ENCODE measurements around the gene CXCR6.

CXCR6 gene

DNA sequence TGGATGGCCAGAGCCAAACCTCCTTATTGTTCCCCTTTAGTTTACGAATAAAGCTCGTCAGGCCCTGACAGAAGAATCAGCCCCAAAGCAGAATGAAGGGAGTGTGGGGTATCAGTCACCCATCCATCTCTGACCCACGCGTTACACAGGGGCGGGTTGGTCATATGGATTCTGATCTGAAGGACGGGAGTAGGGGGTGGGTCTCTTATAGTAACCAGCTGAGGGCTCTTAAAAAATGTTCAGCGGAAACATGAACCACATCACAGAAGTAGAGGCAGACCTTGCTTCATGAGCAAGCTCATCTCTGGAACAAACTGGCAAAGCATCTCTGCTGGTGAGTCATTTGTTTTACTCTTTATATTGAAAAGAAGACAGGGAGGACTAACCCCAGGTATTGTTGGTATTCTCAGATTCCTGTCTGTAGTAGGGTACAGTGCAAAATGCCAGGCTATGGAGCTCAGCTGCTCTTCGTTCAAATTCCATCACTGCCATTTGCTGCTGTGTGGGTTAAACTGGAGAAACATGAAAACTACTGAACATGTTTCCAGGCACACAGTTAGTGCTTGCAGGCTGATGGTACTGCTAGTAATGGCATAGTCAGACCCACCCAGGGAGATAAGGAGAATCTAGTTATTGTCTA lies at the start of gene CXCR6:
Gene CXCR6 (plus strand): TSS at position 258 of the 640 bp plus-strand sequence. CDS start 3,018 bp downstream, outside the sequence.
- intact Hi-C loops (cut with micrococcal nuclease) = no loop called here
- peaks cover 15% of the 10 kb centered on the region for H3K4me1 Mint-ChIP-seq (ENCODE audit: low read depth)
- H3K36me3 Mint-ChIP-seq (ENCODE audit: low read depth) = peaks cover 41% of the 10 kb centered on the region
- no peak within 1 kb of the TSS for H3K27ac Mint-ChIP-seq
- no peaks in the 10 kb centered on the region for H3K27me3 Mint-ChIP-seq
- H3K9me3 Mint-ChIP-seq = no peaks in the 10 kb centered on the region
- H3K4me3 Mint-ChIP-seq = no peak within 1 kb of the TSS

DNA sequence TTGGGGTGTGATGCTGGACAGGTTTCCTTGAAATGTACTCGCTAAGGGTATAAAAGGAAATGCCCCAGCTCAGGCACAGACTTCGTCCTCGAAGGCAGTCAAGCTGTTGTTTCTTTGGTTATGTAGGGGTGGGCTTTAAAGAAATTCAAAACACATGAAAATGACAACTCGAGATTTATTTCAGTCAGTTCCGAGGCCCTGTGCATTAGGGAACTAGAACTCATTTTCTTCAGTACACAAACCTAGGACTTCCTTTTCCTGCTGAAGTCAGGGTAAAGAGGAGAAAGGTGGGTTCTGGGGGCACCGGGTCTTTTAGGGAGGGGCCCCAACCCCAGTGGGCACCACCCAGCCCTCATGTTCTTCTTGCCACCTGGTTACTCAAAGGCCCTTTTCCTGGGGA lies 49.2 kb upstream of the CXCR6 start:
- intact Hi-C loops (cut with micrococcal nuclease) = no loop called here
- Mint-ChIP-seq H3K36me3 (ENCODE audit: low read depth) (no peaks in the 10 kb centered on the region), H3K4me3 (no peak overlapping the region), H3K4me1 (ENCODE audit: low read depth) (peaks cover 33% of the 10 kb centered on the region), H3K27ac (no peak overlapping the region), H3K27me3 (peaks cover 3% of the 10 kb centered on the region), H3K9me3 (no peaks in the 10 kb centered on the region)

DNA sequence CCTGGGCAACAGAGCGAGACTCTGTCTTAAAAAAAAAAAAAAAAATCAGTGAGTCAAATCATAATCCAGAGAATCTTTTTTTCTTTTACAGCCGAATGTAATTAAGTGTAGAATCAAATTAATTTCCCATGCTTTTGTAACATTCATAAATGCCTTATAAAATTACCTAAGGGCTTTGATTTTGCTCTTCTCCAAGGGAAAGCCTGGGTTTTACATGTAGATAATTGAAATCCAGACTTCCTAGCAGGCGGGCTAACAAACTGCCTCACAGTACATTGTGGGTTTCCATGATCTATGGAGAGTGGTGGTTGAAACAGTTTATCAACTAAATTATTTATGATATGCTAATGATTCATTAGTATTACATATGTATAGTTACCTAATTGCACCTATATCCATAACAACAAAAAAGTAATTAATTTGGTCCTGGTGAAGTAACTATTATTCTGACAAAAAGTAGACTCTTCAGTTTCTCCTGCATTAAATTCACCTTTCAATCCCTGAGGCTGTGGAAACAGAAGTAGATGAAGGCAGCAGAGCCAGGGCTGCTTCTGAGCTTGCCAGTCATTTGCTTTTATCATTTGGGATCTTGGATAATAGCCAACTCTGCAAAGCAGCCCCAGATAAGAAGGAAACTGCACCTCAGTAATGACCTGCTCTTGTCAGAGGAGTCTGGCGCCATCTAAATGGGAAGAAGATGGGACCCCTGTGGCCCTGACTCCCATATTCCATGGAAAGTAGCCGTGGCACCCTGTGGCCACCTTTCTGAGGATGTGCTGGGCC lies 47.4 kb upstream of the CXCR6 start:
- Mint-ChIP-seq H3K4me3 (no peak overlapping the region), H3K27me3 (peaks cover 1% of the 10 kb centered on the region), H3K27ac (no peak overlapping the region), H3K36me3 (ENCODE audit: low read depth) (no peaks in the 10 kb centered on the region), H3K4me1 (ENCODE audit: low read depth) (peaks cover 33% of the 10 kb centered on the region), H3K9me3 (no peaks in the 10 kb centered on the region)
- intact Hi-C loops (cut with micrococcal nuclease) = no loop called here

DNA sequence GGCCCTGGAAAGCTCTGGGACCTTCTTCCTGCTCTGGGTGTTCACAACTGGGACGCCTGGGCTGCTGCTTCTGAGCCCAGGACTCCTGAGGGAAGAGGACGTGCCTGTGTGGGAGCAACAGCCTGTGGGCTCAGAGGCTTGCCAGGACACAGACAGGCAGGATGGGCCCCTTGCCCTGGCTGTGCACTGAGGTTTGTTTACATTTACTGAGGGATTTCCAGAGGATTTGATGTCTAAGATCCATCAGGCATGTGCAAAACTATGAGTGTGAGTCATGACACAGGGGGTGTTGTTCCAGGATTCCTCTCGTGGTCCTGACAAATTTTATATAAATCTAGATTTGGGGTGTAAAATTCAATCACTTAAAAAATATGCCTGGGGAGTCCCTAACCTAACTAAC lies 46.3 kb upstream of the CXCR6 start:
- H3K9me3 Mint-ChIP-seq = no peaks in the 10 kb centered on the region
- intact Hi-C loops (cut with micrococcal nuclease) = no loop called here
- H3K36me3 Mint-ChIP-seq (ENCODE audit: low read depth) = no peaks in the 10 kb centered on the region
- no peak overlapping the region for H3K4me3 Mint-ChIP-seq
- H3K4me1 Mint-ChIP-seq (ENCODE audit: low read depth) = peaks cover 27% of the 10 kb centered on the region
- no peaks in the 10 kb centered on the region for H3K27me3 Mint-ChIP-seq
- H3K27ac Mint-ChIP-seq = no peak overlapping the region

DNA sequence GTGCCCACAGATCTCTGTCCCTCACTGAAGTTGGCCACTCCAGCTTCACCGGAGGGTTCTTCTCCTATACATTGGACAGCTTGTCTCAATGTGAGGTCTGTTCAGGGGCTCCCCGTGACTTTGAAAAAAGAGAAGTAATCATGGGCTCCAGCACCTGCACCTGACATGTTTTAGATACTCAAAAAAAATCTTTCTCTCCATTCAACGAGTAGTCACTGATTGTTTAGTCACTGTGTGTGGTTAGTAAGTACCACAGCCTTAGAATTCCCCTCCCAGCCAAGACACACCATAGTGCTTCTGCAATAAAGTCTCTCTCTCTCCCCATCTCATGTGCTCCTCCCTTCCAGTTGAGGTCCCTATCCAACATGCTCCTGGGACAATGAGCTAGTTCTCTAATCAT lies 38.3 kb upstream of the CXCR6 start:
- H3K4me3 Mint-ChIP-seq = no peak overlapping the region
- no peaks in the 10 kb centered on the region for H3K36me3 Mint-ChIP-seq (ENCODE audit: low read depth)
- peaks cover 5% of the 10 kb centered on the region for H3K4me1 Mint-ChIP-seq (ENCODE audit: low read depth)
- intact Hi-C loops (cut with micrococcal nuclease) = loop anchor here (10.0 kb wide), 1 partner anchor 80 kb away; no protein-coding TSS in a partner anchor
- no peaks in the 10 kb centered on the region for H3K9me3 Mint-ChIP-seq
- H3K27ac Mint-ChIP-seq = no peak overlapping the region
- H3K27me3 Mint-ChIP-seq = no peaks in the 10 kb centered on the region

DNA sequence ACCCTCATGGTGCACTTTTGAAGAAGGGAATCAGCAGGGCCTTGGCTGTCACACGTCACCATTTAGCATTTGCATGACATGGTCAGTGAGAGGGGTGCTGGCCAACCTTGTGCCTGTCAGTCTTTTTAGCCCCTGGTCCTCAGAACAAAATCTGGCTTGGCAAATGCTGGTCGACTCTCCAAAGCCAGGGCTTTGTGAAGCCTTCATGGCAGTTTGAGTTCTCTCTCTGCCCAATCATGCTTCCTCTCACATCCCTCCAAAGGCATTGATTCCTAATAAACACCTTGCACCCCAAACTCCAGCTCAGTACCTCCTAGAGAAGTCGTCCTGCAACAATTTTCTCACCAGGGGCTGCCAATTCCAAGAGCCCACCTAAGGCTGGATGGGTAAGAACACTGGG lies 37.5 kb upstream of the CXCR6 start:
- H3K4me3 Mint-ChIP-seq = no peak overlapping the region
- peaks cover 5% of the 10 kb centered on the region for H3K4me1 Mint-ChIP-seq (ENCODE audit: low read depth)
- no peaks in the 10 kb centered on the region for H3K27me3 Mint-ChIP-seq
- H3K9me3 Mint-ChIP-seq = no peaks in the 10 kb centered on the region
- H3K27ac Mint-ChIP-seq = no peak overlapping the region
- intact Hi-C loops (cut with micrococcal nuclease) = loop anchor here (10.0 kb wide), 1 partner anchor 81 kb away; no protein-coding TSS in a partner anchor
- no peaks in the 10 kb centered on the region for H3K36me3 Mint-ChIP-seq (ENCODE audit: low read depth)

DNA sequence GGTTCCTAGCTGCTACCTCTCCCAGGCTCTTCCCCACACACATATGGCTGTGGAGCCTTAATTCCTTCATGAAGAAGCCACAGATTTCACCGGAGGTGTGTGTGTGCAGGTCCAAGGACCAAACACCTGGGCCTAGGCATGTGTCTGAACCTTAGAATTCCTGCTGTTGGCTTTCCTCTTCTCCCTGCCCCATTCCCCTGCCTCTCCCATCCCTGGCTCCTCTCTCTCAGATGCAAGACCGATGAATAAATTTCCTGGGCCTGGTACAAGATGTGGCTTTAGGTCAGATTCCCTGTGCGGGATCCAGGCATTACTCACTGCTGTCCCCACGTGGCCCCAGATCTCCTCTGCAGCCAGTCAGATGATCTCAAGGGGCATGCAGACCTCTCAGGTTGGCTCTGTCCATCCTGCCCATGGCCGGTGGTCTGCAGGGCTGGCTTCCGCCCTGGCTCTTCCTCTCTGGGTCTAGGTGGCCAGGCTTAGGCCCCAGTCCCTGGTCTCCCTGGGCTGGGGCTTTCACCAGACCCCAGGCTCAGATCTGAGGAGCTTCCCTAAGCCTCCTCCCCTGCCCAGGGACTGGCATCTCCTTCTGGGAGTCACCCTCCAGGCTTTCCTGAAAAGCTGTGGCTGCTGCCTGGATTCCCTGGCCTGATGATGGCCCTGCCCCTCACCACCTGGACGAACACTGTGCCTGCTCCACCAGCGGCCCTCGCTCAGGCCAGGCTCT lies 36.4 kb upstream of the CXCR6 start:
- Mint-ChIP-seq H3K36me3 (ENCODE audit: low read depth) (no peaks in the 10 kb centered on the region), H3K27ac (no peak overlapping the region), H3K4me1 (ENCODE audit: low read depth) (peaks cover 5% of the 10 kb centered on the region), H3K9me3 (no peaks in the 10 kb centered on the region), H3K4me3 (no peak overlapping the region), H3K27me3 (no peaks in the 10 kb centered on the region)
- intact Hi-C loops (cut with micrococcal nuclease) = loop anchor here (10.0 kb wide), 1 partner anchor 82 kb away; no protein-coding TSS in a partner anchor

DNA sequence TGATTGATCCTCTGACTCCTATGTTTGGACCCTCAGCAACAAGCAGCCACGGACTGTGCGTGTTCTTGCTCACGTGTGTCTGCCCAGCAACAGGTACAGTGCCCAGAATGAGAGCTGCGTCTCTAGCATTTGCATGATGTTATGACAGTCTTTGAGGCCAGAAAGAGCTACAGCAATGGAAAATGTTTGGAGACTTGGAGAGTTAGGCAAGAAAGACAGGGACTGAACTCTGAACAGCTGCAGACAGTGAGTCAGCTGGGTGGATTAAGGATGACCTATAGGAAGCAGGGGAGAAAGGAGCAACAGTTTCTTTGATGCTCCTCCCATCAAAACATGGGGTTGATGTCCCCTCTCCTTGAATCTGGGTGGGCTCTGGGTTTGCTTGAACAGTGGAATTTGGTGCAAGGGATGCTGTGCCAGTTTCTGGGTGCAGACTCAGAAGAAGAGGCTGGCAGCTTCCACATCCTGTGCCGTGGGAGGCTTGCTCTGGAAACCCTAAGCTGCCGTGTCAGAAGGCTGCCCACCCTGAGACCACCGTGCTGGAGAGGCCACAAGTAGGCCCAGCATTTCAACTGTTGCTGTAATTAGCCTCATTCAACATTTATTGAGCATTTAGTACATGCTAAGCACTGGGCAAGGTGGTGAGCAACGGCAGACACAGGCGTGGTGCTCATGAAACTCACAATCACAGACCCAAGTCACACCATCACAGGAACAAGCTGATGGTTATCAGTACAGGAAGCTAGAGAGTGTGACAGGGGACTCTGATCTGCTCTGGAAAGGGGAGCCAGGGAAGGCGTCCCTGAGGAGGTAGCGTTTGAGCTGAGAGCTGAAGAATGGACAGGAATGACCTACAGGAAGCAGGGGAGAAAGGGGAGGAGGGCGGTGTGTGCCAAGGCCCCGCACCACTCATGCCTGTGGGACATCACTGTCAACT lies 35.2 kb upstream of the CXCR6 start:
- intact Hi-C loops (cut with micrococcal nuclease) = loop anchor here (10.0 kb wide), 1 partner anchor 83 kb away; no protein-coding TSS in a partner anchor
- Mint-ChIP-seq H3K4me1 (ENCODE audit: low read depth) (peaks cover 5% of the 10 kb centered on the region), H3K36me3 (ENCODE audit: low read depth) (no peaks in the 10 kb centered on the region), H3K4me3 (no peak overlapping the region), H3K9me3 (no peaks in the 10 kb centered on the region), H3K27ac (no peak overlapping the region), H3K27me3 (no peaks in the 10 kb centered on the region)

DNA sequence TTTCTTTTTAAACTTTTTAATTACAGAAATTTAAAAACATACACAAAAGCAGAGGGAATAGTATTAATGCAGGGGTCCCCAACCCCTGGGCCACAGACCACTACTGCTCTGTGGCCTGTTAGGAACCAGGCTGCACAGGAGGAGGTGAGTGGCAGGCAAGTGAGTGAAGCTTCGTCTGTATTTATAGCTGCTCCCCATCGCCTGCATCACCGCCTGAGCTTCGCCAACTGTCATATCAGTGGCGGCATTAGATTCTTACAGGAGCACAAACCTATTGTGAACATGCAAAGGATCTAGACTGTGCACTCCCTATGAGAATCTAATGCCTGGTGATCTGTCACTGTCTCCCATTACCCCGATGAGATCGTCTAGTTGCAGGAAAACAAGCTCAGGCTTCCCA lies 34.5 kb upstream of the CXCR6 start:
- H3K27me3 Mint-ChIP-seq = no peaks in the 10 kb centered on the region
- peaks cover 5% of the 10 kb centered on the region for H3K4me1 Mint-ChIP-seq (ENCODE audit: low read depth)
- no peaks in the 10 kb centered on the region for H3K36me3 Mint-ChIP-seq (ENCODE audit: low read depth)
- no peak overlapping the region for H3K4me3 Mint-ChIP-seq
- H3K9me3 Mint-ChIP-seq = no peaks in the 10 kb centered on the region
- intact Hi-C loops (cut with micrococcal nuclease) = loop anchor here (10.0 kb wide), 1 partner anchor 84 kb away; no protein-coding TSS in a partner anchor
- H3K27ac Mint-ChIP-seq = no peak overlapping the region

DNA sequence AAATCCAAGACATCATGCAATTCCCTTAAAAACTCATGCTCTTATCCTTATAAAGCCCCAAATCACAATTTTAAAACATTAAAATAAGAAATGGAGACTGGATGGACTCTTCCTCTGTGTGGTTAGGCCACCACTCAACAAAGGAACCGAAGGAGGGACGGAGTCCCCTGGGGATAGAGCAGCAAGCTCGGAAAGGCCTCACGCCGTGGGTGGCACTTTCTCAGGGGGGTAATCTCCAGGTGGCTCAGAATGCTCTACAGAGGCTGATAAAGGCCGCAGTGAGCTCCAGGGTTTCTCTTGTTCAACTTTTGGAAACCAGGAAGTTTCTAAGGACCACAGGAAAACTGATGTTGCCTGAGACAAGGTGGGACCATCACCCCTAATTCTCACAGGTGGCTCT lies 33.7 kb upstream of the CXCR6 start:
- Mint-ChIP-seq H3K36me3 (ENCODE audit: low read depth) (no peaks in the 10 kb centered on the region), H3K9me3 (no peaks in the 10 kb centered on the region), H3K27ac (no peak overlapping the region), H3K4me3 (no peak overlapping the region), H3K4me1 (ENCODE audit: low read depth) (peaks cover 5% of the 10 kb centered on the region), H3K27me3 (no peaks in the 10 kb centered on the region)
- intact Hi-C loops (cut with micrococcal nuclease) = loop anchor here (10.0 kb wide), 1 partner anchor 85 kb away; no protein-coding TSS in a partner anchor

DNA sequence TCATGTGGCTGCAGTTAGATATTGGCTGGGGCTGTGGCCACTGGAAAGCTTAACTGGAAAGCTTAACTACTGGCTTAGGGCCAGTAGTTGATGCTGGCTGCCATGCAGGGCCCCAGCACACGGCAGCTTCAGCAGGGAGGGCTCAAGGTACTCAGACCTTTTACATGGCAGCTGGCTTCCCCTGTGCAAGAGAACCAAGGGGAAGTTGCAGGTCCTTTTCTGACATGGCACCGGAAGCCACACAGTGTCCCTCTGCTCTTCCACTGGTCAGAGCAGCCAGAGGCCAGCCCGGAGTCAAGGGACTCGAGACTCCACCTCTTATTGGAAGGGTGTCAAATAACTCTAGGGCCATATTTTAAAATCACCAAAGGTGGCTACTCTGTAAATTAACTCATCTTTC lies 32.4 kb upstream of the CXCR6 start:
- H3K4me1 Mint-ChIP-seq (ENCODE audit: low read depth) = peaks cover 10% of the 10 kb centered on the region
- intact Hi-C loops (cut with micrococcal nuclease) = no loop called here
- H3K27me3 Mint-ChIP-seq = no peaks in the 10 kb centered on the region
- H3K36me3 Mint-ChIP-seq (ENCODE audit: low read depth) = no peaks in the 10 kb centered on the region
- H3K4me3 Mint-ChIP-seq = no peak overlapping the region
- no peak overlapping the region for H3K27ac Mint-ChIP-seq
- no peaks in the 10 kb centered on the region for H3K9me3 Mint-ChIP-seq

DNA sequence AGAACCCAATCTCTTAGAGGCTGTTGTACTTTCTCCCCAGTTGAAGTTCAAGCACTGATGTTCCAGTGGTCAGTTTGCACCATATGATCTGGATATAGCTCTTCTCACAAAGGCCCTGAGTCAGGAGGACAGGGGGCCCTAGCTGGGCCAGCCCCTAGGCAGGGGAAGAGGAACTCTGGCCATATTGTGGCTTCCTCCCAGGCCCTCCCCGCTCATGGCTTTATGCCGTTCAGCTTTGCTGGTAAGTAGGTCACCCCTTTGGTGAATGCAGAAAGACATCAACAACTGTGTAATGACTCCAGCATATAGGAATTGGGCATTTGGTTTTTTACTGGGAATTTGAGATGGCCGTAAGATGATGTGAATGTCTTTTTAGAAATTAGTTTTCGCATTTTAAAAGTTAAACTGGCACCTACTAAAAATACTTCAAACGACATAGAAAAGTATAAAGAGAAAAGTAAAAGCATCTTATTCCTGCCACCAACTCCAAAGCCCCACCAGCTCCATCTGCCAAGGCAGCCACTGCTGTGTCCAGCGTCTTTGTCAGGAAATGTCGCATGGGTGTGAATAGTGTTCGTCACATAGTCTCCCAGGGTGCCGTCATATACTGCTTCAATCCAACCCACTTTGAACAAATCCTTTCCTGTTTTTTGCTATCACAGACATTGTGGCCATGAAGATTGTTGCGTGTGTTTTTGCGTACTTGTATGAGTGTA lies 31.6 kb upstream of the CXCR6 start:
- H3K27ac Mint-ChIP-seq = no peak overlapping the region
- peaks cover 13% of the 10 kb centered on the region for H3K4me1 Mint-ChIP-seq (ENCODE audit: low read depth)
- H3K27me3 Mint-ChIP-seq = no peaks in the 10 kb centered on the region
- H3K36me3 Mint-ChIP-seq (ENCODE audit: low read depth) = no peaks in the 10 kb centered on the region
- H3K9me3 Mint-ChIP-seq = no peaks in the 10 kb centered on the region
- H3K4me3 Mint-ChIP-seq = no peak overlapping the region
- intact Hi-C loops (cut with micrococcal nuclease) = no loop called here

DNA sequence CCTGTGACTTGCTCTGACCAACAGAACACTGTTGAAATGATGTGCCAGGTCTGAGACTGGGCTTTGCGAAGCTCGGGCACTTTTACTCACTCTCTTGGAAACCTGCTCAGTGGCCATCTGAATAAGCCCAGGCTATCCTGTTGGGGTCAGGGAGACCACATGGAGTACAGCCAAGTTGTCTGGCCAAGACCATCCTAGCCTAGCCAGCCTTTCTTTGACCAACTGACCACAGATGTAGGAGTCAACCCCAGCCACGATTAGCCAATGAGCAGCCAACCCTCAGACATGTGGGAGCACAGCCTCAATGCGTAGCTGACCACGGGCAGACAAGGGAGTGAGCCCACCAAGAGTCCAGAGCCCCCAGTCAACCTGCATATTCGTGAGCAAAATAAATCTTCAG lies 30.8 kb upstream of the CXCR6 start:
- intact Hi-C loops (cut with micrococcal nuclease) = no loop called here
- Mint-ChIP-seq H3K36me3 (ENCODE audit: low read depth) (no peaks in the 10 kb centered on the region), H3K27ac (no peak overlapping the region), H3K4me3 (no peak overlapping the region), H3K27me3 (no peaks in the 10 kb centered on the region), H3K9me3 (no peaks in the 10 kb centered on the region), H3K4me1 (ENCODE audit: low read depth) (peaks cover 13% of the 10 kb centered on the region)
